GM12801 (cell line): Measurements from ENCODE around the gene IFITM2.

Experiments
- TF ChIP-seq, protein P1 (sequence below): IDR thresholded peaks from one replicate; pipeline ENCODE4 v1.5.1; 2011; ENCODE audit warnings: control low read depth; ENCODE audit not compliant: insufficient read length; ENCODE audit errors: extremely low read depth

IFITM2 gene

DNA sequence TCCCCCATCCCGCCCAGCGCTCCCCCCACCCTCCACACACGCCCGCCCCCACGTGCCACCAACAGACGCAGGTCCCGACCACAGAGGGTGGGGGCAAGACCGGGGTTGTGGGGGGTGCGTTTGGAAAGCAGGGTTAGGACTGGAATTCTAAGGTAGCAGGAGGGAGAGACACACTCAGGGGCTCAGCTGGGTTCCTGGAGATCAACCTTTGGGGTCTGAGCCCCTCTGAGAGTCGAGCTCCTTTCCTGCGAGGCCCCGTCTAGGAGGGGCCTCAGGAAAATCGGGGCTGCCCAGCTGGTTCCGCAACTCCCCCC lies 18.3 kb upstream of the IFITM2 start:
- TF ChIP-seq, protein P1, sequence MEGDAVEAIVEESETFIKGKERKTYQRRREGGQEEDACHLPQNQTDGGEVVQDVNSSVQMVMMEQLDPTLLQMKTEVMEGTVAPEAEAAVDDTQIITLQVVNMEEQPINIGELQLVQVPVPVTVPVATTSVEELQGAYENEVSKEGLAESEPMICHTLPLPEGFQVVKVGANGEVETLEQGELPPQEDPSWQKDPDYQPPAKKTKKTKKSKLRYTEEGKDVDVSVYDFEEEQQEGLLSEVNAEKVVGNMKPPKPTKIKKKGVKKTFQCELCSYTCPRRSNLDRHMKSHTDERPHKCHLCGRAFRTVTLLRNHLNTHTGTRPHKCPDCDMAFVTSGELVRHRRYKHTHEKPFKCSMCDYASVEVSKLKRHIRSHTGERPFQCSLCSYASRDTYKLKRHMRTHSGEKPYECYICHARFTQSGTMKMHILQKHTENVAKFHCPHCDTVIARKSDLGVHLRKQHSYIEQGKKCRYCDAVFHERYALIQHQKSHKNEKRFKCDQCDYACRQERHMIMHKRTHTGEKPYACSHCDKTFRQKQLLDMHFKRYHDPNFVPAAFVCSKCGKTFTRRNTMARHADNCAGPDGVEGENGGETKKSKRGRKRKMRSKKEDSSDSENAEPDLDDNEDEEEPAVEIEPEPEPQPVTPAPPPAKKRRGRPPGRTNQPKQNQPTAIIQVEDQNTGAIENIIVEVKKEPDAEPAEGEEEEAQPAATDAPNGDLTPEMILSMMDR, result no peak

DNA sequence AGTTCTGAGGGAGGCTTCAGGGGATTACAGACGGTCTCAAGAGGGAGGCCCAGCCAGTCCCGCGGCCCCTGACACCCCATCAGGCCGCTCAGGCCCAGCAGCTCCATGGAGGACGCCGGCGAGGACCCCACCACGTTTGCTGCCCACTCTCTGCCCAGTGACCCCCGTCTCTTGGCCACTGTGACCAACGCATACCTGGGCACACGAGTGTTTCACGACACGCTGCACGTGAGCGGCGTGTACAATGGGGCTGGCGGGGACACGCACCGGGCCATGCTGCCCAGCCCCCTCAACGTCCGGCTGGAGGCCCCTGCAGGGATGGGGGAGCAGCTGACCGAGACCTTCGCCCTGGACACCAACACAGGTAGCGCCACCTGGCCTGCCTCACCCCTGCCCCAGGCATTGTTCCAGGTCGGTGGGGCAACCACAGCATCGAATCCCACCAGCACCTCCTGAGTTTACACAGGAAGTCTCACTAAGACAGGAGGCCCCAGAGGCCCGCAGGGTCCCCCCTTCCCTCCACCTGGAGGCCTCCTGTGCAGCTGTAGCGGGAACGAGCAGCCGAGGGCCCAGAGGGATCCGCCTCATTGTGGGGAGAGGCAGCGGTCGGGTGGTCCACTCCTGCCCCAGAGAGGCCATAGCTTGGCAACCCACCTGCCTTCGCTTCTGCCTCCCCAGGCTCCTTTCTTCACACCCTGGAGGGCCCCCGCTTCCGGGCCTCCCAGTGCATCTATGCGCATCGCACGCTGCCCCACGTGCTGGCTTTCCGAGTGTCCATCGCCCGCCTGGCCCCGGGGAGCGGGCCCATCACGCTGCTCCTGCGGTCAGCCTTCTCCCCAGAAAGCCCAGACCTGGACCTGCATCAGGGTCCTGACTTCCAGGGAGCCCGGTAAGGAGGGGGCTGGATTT lies 17.6 kb upstream of the IFITM2 start:
- TF ChIP-seq, protein P1, result no peak

DNA sequence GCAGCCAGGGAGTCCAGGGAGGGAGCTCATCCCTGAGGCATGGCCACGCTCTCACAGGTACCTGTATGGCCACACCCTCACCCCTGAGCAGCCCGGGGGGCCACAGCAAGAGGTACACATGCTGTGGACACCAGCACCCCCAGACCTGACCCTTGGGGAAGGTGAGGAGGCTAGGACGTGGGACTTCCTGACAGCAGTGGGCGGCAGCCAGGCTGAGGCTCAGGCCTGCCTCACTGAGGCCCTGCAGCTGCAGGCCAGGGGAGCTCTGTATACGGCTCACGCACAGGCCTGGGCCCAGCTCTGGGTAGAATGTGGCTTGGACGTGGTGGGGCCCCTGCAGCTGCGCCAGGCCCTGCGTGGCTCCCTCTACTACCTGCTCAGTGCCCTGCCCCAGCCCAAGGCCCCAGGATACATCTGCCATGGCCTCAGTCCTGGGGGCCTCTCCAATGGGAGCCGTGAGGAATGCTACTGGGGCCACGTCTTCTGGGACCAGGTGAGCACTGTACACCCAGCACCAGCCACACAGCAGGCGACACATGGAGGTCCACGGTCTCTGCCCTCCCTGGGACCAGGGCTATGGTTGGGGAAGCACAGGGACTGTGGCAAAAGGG lies 16.9 kb upstream of the IFITM2 start:
- TF ChIP-seq, protein P1, result no peak

DNA sequence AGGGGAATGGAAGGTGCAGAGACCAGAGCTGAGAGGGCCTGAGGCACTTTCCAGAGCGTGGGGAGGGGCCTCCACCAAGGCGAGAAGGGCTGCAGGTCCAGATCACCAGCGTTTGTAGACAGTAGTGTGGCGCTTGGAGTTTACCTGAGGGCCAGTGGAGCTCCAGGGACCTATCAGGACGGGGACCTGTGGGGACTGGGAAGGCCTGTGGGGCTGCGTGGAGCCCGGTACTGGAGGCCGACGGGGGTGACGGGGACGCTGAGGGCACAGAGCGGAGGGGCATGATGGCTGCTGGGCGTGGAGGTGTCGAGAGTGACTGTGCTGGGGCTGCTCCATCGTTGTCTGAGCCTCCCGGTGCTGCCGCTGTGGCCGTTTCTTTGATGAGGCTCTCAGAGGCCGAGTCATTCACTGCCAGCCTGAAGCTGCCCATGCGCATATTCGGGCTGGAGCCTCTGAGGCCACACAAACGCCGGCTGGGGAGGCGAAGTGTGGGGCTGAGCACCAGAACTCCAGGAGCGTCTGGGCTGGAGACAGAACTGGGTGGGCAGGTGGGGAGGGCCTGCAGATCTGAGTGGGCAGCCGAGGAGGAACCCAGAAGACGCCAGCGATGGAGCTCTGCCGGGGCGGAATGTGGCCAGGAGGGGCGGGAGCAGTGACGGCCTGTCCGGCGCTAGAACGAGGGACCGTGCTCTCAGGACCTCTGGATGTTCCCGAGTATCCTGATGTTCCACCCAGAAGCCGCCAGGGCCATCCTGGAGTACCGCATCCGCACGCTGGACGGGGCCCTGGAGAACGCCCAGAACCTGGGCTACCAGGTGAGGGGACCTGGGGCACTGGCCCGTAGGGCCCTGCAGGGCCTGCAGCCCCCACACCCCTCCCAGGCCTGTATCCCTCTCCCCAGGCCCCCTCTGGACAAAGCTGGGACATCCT lies 16.1 kb upstream of the IFITM2 start:
- TF ChIP-seq, protein P1, result no peak

DNA sequence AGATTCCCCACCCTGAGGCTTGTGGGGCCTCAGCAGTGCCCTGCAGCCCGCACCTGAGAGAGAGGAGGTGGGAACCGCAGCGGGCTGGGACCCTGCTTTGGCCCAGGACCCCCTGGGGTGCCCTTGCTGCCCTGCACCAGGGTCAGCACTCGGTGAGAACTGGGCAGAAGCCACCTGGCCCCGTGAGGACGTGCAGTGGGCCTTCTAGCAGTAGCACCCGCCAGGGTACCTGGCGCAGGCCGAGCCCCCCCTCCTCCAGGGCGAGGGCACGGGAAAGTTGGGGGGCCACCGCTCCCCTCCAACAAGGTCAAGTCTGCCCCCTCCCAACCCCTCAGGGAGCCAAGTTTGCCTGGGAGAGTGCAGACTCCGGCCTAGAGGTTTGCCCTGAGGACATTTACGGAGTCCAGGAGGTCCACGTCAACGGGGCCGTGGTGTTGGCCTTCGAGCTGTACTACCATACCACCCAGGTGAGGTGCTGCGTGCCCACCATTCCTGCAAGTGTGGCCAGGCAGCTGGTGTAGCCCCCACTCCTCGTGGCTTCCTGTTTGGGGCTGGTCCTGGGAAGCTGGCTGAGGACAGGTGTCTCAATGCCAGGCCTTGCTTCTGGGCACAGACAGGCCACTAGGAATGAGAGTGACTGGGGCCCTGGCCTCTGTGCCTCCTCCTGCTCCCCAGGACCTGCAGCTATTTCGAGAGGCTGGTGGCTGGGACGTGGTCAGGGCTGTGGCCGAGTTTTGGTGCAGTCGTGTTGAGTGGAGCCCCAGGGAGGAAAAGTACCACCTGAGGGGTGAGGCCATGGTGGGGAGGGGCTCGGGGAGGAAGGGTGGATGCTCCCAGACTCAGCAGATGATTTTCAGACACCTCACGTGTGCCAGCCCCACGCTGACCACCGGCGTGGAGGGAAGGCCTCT lies 15.2 kb upstream of the IFITM2 start:
- TF ChIP-seq, protein P1, result no peak

DNA sequence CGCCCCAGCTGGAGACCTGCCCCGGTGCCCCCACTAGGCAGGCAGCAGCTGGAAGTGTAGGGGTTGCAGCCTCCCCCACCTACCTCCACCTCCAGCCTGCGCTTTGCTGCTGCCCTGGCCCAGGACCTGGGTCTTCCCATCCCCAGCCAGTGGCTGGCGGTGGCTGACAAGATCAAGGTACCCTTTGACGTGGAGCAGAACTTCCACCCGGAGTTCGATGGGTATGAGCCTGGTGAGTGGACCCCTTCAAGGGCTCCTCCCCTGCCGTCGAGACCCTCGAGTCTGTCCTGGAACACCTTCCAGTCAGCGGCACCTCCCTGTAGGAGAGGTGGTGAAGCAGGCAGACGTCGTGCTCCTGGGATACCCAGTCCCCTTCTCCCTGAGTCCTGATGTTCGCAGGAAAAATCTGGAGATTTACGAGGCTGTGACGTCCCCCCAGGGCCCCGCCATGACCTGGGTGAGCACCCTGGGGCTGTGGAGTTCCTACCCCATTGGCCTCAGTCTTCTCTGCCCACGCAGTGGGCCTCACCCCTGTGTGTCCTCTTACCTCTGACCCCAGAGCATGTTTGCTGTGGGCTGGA lies 14.3 kb upstream of the IFITM2 start:
- TF ChIP-seq, protein P1, result no peak
